Fibroblast of skin of abdomen (primary cell): ENCODE data around the gene TEC.

ENCODE experiments used
- DNase-seq: peaks from one replicate; pipeline ENCODE4 v3.0.0-alpha.2; 2013

TEC gene

DNA sequence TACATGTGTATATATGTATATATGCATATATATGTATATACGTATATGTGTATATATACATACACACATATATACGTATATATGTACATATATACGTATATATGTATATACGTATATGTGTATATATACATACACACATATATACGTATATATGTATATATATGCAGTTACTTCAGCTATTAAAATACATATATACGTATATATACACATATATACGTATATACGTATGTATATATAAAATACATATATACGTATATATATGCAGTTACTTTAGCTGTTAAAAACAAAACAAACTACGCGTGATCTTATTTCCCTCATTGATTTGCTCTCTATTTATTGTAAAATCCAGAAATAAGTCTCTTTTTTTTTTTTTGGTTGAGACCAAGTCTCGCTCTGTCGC lies 149.5 kb downstream of the TEC start:
- DNase-seq: no peak

DNA sequence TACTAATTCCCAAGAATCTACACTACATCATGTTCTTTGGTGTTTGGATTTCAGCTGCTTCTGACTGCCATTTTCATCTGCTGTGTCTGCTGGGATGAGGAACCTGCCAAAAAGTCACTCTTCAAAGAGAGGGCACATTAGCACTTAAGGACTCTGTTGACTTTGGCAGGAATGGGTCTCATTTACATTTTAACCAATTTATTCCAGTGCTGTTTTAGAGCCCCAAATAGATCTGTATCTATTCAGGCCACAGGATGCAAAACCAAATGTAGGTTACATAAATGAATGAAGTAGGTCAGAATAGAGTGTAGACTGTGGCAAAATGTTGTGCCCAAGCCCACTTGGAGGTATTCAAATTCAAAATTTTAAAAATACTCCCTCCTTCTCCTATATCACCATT lies 150.0 kb downstream of the TEC start:
- DNase-seq: no peak

DNA sequence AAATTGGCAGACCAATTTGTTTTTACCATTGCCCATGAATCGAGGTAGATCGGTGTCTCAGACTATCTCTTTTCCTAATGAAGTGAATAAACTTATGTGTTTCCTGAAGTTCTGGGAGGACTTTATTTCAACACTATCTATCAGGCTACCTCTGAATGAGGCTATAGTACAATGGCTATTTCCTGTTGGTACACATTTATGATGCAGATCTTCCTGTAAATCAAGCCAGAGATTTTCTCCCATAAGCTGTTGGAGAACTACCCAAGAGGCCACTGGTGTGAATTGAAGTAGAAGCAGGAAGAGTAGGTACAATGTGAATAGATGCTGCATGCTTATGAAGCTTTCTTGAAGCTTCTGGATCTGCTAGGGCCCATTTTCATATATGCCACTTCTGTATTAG lies 151.6 kb downstream of the TEC start:
- no peak for DNase-seq

DNA sequence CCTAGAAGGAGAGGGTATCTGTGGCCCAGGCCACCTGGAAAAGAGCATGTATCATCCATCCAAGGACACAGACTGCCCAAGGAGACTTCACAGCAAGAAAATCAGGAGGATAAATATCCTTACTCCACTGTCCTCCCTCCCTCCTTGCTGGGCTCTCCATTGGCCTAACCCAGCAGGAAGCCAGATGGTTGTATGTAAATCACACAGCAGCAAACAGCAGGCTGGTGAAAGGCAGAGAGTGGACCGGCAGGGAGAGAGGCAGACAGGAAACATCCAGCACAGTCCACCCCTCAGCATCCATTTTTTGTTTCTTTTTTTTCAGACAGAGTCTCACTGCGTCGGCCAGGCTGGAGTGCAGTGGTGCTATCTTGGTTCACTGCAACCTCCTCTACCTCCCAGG lies 153.1 kb downstream of the TEC start:
- no peak for DNase-seq

DNA sequence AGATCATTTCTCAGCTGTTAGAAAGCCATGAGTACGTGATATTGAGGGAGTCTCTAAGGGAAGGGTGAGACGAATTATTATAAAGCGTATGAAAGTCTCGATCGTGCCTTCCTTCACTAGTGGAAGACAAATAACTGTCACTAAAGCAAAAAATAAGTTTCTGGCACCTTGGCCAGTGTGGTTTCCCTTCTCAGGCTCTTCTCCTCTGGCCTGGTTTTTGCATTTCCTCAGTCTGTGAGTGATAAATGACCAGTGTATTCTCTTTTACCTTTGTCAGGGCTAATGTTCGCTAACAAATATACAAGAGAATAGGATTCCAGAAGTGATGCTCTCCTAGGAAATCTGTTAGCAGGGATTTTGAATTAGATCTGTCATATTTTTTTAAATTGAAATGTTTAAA lies 155.2 kb downstream of the TEC start:
- DNase-seq: no peak

DNA sequence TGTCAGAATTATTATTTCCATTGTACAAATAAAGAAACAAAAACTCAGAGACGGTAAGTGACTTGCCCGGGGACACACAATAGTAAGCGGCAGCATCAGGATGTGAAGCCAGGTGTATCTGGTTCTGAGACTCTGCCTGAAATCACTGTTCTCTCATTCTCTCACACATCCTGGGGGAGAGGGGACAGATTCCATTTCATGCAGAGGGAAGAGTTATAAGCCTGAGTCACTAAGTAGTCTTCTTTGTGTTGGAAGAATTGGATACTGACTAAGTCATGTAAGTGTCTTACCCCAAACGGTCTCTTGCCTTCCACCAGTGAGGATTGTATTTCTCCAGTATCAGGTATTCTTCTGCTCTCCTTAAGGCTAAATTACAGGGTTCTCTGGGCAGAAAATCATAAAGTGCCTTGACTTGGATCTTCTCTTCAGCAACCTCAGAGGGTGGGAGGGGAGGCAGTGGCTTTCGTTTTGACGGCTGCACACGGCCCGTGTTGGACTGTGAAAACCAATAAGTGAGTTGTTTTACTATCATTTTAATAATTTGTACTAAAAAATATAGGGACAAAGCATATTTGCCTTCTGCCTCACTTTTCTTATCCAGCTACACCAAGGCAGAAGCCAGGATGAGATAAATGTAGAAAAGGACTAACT lies 157.5 kb downstream of the TEC start:
- peak; percentile 44 for DNase-seq

DNA sequence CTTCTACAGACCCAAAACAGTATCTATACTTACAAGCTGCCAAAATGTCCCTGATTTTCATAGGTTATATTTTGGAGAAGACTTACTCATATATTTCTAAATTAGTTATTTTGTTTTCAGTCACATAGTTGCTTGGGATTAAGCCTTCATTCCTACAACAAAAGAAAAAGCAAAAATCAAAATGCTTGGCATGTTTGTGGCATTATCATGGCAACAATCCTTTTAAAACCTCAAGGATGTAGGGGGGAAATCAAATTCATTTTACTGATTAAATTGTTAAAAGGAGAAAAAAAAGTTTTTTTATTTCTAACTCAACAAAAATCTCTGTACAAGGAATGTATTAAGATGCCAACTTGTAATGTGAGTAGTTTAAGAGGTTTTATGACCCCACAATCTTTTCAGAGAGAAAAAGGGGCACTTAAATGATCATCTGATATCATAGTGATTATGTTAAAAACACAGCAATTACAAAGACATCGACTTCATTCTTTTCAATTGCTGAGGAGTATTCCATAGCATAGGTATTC lies 159.1 kb downstream of the TEC start:
- peak; percentile 8 for DNase-seq

DNA sequence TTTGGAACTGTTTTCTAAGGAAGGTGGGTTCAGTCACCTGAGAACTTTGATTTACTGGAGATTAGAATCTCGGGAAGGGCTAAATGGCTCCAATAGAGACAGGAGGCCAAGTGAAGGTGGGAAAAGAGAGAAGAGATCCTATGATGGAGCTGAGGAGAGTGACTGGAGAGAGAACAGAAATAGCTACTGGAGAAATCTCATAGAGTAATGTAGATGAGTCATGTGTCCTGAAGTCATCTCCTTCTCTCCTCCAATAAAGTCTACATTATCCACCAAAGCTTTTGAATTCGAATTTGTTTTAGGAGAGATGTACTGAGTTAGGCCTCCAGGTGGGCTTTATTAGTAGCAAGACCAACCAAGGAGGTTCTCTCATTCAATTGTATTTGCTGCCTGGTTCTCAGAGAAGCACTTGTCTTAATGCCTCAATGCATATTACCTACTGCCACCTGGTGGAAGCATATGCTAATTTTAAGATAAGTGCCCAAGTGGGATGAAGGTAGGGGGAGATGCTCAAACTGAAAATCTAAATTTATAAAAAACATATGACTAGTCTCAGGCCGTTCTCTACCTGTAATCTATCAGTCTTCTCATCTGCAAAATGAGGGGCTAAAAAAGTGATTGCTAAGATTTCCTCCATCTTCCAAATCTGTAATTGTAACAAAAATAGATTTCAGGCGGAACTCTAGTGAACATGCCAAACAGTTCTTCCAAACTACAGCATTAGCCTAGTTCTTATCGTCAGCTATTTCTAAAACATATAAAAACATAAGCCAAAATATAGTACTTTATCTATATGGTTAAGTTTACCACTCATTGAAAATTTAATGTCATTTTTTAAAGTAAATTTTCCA lies 160.0 kb downstream of the TEC start:
- DNase-seq: peak; percentile 36

DNA sequence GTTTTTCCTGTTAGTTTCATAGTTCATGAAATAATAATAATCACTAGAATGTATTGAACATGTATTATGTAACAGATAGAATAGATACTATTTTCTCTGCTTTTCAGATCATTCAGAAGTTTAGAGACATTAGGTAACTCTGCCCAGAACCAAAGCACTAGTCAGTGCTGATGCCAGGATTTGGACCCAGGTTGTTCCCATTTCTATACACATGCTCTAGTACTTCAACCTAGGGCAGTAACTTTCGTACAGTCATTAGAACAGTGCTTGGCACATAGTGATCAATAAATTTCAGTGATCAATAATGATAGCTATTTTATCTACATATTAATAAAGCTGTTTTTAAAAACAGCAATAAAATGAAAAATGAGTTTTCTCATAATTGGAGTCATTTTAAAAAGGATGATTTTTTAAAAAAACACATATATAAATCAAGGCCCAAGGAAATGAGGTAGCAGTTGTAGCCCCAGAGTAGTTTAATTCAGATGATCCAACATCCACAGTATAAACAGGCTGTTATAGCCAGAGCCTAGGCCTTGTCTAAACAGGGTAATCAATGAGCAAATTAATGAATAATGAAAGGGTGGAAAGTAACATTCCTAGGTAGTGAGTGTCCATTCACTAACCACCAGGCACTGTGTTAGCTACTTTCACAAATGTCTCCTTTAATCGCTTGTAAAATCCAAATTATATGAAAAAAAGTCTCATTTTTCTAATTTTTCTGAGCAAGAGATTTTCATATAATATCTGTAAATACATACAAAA lies 161.1 kb downstream of the TEC start:
- DNase-seq: no peak

DNA sequence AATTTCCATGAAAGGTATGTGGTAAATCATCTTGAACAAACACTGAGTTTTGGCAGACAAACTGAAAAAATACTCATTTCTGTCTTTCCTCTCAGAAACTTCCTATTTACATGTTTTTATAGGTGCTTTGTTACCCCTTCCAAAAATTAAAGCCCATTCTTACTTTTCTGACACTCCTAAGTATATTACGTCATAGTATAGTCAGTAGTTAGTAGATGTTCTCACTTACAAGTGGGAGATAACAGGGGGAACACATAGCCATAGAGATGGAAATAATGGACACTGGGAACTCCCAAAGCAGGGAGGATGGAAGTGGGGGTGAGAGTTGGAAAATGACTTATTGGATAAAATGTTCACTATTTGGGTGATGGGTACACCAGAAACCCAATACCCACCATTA lies 164.4 kb downstream of the TEC start:
- DNase-seq: no peak

DNA sequence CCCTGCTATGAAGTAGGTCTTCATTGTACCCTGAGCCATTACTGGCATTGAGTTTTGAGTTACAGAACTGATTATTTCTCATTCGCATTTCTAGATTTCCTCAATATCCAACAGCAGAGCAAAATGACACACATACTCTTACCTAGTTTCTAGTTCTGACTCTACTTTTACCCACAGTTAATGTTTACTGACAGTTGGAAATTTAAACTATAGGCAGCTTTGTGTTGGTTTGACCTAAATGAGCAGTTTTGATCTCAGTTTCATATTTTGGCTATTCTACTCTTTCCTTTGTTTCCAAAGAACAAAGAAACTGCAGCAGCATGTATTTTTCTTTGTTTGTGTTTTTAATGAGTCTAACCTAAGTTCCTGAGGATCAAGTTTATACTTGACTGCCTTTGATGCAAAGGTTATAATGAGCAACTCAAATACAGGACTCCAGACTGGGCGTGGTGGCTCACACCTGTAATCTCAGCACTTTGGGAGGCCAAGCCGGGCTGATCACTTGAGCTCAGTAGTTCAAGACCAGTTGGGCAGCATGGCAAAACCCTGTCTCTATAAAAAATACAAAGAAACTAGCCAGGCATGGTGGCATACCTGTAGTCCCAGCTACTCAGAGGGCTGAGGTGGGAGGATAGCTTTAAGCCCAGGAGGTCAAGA lies 166.0 kb downstream of the TEC start:
- no peak for DNase-seq

DNA sequence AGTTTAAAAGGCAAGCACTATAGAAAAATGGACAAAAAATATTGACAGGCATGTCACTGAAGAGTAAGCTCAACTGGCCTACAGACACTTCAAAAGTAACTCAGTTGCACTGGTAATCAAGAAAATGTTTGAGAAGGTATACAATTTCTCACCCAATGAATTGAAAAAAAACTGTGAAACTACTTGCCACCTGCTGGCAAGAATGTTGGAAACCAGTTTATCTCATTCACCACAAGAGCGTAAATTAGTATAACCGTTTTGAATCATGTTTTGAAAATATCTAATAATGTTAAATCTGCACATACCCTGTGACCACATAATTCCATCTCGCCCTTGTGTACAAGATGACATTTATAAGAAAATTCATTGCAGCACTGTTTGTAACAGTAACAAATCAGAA lies 167.3 kb downstream of the TEC start:
- DNase-seq: no peak

DNA sequence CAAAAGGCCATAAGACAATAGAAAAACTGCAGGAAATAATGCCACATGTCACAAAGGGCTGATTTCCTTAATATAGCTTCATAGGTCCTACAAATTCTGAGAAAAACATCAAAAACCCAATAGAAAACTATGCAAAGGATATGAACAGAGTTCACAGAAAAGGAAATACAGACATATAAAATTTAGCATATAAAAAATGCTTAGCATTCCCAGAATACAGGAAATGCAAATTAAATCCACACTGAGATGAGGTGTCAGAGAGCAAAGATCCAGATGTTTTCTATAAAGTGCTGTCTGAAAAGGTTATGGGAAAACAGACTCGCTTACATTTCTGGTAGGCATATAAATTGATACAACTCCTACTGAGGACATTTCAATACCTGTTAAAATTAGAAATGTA lies 169.4 kb downstream of the TEC start:
- DNase-seq: peak; percentile 44

DNA sequence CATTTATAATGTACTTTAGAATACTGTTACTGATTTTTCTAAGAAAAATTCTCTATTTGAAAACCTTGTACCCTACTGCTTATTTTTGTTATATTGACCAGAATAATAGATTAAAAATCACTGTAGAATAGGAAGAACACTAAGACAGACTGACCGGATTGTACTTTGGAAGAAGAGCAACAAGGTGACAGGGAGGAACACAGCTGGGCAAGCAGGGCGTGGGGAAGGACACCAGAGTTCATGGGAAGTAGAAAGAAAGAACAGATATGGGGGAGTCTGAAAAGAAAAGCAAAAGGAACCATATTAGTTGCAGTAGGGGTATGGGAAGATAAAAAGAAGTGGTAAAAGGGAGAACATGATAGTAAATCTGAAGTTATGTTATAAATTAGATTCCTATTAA lies 174.2 kb downstream of the TEC start:
- no peak for DNase-seq

DNA sequence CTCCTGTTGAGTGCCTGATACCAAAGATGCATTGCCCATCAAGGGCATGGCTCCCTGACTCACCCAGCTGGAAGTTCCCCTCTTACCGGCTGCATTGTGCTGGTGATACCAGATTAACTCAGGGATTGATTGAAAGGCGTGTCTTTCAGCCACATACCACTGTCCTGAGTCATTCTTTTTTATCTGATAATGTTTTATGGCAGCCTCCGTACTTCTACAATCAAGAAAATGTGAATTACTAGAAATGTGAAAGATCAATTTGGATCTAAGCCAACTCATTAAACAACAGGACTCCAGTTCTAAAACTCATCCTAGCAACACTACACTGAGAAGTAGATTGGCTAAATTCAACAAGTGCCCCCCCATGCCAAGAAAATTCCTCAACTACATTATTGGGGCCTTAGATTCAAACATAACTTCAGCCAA lies 175.6 kb downstream of the TEC start:
- peak; percentile 23 for DNase-seq

DNA sequence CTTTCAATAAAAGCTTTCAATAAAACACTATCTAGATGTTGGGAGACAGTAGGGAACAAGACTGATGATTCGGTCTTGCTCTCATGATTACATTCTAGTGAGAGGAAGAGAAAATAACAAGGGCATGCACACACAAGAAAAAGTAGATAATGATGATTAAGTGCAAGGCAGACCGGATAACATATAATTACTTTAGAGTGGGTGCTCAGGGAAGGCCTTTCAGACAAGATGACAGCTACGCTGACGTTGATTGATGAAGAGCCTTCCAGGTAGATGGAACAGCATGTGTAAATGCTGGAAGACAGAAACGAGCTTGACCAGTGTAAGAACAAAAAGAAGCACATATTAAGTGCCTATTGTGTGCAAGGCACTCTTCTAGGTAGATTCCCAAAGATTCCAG lies 179.0 kb downstream of the TEC start:
- DNase-seq: no peak

DNA sequence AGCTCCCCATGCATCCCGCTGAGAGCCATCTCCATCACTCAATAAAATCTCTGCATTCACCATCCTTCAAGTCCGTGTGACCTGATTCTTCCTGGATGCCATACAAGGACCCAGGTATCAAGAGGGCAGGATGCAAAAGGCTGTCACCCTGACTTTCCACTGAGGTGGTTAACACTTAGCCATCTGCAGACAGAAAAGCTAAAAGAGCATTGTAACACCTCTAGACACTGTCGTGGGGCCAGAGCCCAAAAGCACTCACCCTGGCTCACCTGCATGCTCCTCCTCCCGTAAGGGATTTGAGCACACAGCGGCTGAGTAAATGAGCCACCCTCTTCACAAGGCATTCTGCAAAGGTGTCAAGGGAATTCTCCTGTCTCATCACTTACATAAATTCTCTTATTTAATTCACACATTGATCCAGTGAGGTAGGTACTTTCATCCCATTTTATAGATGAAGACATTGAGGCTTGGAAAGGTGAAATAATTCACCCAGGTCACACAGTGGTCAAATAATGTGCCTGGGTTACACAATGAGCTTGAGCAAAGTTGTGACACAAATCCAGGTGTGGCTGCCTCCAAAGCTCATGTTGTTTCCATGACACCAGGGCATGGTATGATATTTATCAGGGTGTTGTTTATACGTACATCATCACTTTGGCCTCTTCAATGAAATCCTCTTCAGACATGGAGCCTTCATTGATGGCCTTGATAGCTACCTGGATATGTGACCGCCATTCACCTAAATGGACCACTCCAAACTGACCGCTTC lies 183.6 kb downstream of the TEC start:
- DNase-seq: no peak
